MCF 10A (cell line): ENCODE data around the gene BAZ2B. TPM values are rescaled to one million over a fixed set of nuclear protein-coding genes. Genes with fewer than 3 reads are reported as not detected.

Experiments used
- BruUV-seq: library from RNA; stranded (reverse); fragments of 400-500 nt; replicated peaks from 2 replicates; lab custom pipeline; 2021; lab: Mats Ljungman, UMichigan
- CTCF ChIA-PET: fragments of 300-600 bp; sonication (Branson Sonifier 250); formaldehyde crosslinking; extraction: SDS; loops from one replicate; lab custom pipeline; 2021; ENCODE audit warnings: antibody characterized with exemption, inconsistent platforms; lab: Yijun Ruan, JAX
- POLR2A ChIA-PET: fragments of 300-600, 350-650 bp; sonication (Branson Sonifier 250); formaldehyde crosslinking; extraction: SDS; loops from one replicate; lab custom pipeline; 2020; ENCODE audit warnings: antibody characterized with exemption, inconsistent platforms; lab: Yijun Ruan, JAX
- DNase-seq: peaks from one replicate; pipeline ENCODE4 v3.0.0-alpha.2; 2018; ENCODE audit not compliant: unreplicated experiment
- H3K27ac Mint-ChIP-seq: one replicate; pipeline ENCODE4 v1.8.0; 2022; ENCODE audit warnings: mild to moderate bottlenecking, low read depth, mixed read lengths; ENCODE audit not compliant: unreplicated experiment
- H3K27me3 Mint-ChIP-seq: one replicate; pipeline ENCODE4 v1.8.0; 2022; ENCODE audit warnings: mixed read lengths; ENCODE audit not compliant: insufficient read depth, unreplicated experiment
- H3K36me3 Mint-ChIP-seq: one replicate; pipeline ENCODE4 v1.8.0; 2022; ENCODE audit warnings: mild to moderate bottlenecking, moderate library complexity, mixed read lengths; ENCODE audit not compliant: insufficient read depth, unreplicated experiment
- H3K4me1 Mint-ChIP-seq: one replicate; pipeline ENCODE4 v1.8.0; 2022; ENCODE audit warnings: mixed read lengths; ENCODE audit not compliant: insufficient read depth, unreplicated experiment
- H3K4me3 Mint-ChIP-seq: one replicate; pipeline ENCODE4 v1.8.0; 2022; ENCODE audit warnings: mild to moderate bottlenecking, moderate library complexity, mixed read lengths; ENCODE audit not compliant: unreplicated experiment
- H3K9me3 Mint-ChIP-seq: one replicate; pipeline ENCODE4 v1.8.0; 2022; ENCODE audit warnings: mixed read lengths; ENCODE audit not compliant: unreplicated experiment
- CTCF ChIP-seq: fragments of 200-600 bp; IDR thresholded peaks from one replicate; pipeline ENCODE4 v1.8.0; 2022; ENCODE audit warnings: antibody characterized with exemption, mild to moderate bottlenecking; ENCODE audit not compliant: unreplicated experiment
- intact Hi-C: fragments of 100-400 bp; cut with micrococcal nuclease; formaldehyde crosslinking; loops from 2 replicates; pipeline ENCODE4 v1.14.1; 2022
- total RNA-seq: library from RNA; stranded (reverse); gene quantifications from 2 replicates; pipeline ENCODE4 v1.2.3, GENCODE V29; 2022

The BAZ2B gene
- total RNA-seq, 1 experiment from 2014 or later: 51.8 TPM

DNA sequence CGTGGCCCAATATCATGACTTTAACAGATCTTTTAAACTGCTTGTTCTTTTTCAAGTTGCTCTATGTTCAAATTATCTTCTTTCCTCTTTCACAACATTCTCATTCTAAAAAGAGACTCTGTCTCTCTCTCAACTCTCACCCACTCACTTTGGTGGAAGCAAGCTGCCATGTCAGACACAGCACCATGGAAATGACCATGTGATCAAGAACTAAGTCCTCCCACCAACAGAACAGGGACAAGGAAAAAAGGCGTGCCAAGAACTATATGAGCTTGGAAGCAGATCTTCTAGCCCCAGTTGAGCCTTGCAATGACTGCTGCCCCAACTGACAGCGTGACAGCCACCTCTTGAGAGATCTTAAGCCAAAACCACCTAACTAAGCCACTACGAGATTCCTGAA lies 23.9 kb downstream of the BAZ2B start:
- TF ChIP-seq CTCF: no peak
- no peaks in the 10 kb centered on the region for H3K27me3 Mint-ChIP-seq
- CTCF ChIA-PET: no interaction called here
- peaks cover 7% of the 10 kb centered on the region for H3K36me3 Mint-ChIP-seq
- H3K9me3 Mint-ChIP-seq: peaks cover under 1% of the 10 kb centered on the region
- POLR2A ChIA-PET: interaction anchor here (1.1 kb wide), 1 partner anchor 20 kb away, joined by 4 read pairs; no protein-coding TSS in a partner anchor
- H3K27ac Mint-ChIP-seq: no peak overlapping the region
- intact Hi-C loops: no loop called here
- H3K4me1 Mint-ChIP-seq: peaks cover 5% of the 10 kb centered on the region
- no TSS peak for BruUV-seq
- H3K4me3 Mint-ChIP-seq: no peak overlapping the region
- DNase-seq: no peak

DNA sequence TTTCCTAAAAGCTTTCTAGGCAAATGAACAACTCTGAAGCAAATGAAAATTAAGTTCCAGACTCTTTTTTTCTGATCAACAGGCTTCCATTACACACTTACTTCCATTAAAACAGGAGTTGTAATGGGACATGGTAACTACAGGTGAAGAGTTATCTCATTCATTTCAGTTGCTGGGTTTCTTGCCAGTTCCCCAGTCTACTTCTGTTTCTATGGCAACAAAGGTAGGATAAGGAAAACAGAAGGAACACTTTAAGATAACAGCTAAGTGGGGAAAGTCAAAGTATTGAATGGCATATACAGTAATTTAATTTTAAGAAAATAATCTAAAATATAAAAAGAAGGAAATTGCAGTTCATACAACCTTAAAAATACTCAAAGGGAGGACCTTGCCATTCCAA lies 25.1 kb downstream of the BAZ2B start:
- BruUV-seq: no TSS peak
- intact Hi-C loops: no loop called here
- Mint-ChIP-seq H3K4me3 (no peak overlapping the region), H3K9me3 (no peaks in the 10 kb centered on the region), H3K4me1 (peaks cover 5% of the 10 kb centered on the region), H3K36me3 (peaks cover 6% of the 10 kb centered on the region), H3K27ac (no peak overlapping the region), H3K27me3 (no peaks in the 10 kb centered on the region)
- no peak for TF ChIP-seq CTCF
- ChIA-PET CTCF (no interaction called here), POLR2A (no interaction called here)
- DNase-seq: no peak

DNA sequence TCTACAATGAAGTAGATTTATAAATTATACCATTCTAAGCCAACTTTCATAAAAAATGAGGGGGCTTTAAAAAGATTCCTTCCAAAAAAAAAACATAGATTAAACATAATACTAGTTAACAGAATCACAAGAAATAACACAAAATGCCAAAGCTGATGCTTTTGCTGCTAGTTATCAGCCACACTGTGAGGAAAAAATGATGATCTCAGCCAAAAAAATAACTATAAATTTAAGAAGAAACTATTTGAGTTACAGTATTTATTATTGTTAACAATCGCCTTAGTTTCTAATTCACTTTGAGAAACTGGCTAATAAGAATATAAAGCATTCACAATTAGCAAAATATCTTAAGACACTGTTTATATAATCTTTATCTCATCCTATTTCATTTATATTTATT lies 27.1 kb downstream of the BAZ2B start:
- ChIA-PET CTCF (no interaction called here), POLR2A (no interaction called here)
- DNase-seq: no peak
- Mint-ChIP-seq H3K4me1 (peaks cover 5% of the 10 kb centered on the region), H3K27me3 (no peaks in the 10 kb centered on the region), H3K9me3 (no peaks in the 10 kb centered on the region), H3K36me3 (peaks cover 6% of the 10 kb centered on the region), H3K4me3 (no peak overlapping the region), H3K27ac (no peak overlapping the region)
- intact Hi-C loops: no loop called here
- no TSS peak for BruUV-seq
- no peak for TF ChIP-seq CTCF

- no peak overlapping the region for H3K27ac Mint-ChIP-seq
- H3K4me3 Mint-ChIP-seq: no peak overlapping the region
- peaks cover 8% of the 10 kb centered on the region for H3K9me3 Mint-ChIP-seq
- BruUV-seq: no TSS peak
- no peaks in the 10 kb centered on the region for H3K36me3 Mint-ChIP-seq
- peaks cover 5% of the 10 kb centered on the region for H3K4me1 Mint-ChIP-seq
- intact Hi-C loops: no loop called here
- ChIA-PET CTCF (no interaction called here), POLR2A (interaction anchor here (0.9 to 1.4 kb wide), 3 partner anchors 10 to 30 kb away, joined by 3 to 6 read pairs (median 4); partner anchors contain the start of gene BAZ2B)
- no peak for DNase-seq
- TF ChIP-seq CTCF: no peak
- H3K27me3 Mint-ChIP-seq: no peaks in the 10 kb centered on the region
Measured at GRCh38 chr2:159586034-159586433, 30.3 kb downstream of the BAZ2B start.
